Right lung (tissue), 5 donors: ENCODE data around the gene CD8B. TPM values are rescaled to one million over a fixed set of nuclear protein-coding genes. Genes with fewer than 3 reads are reported as not detected.
"Not testable (repeated sequence)": the region's sequence is repeated elsewhere in the genome, so short reads cannot be mapped to it uniquely, and the experiment has no call there.

Experiments used
- DNase-seq, 2 donors: peaks; one replicate each; pipeline ENCODE4 v3.0.0-alpha.2; 2013
- polyA plus RNA-seq, 5 donors: library from polyadenylated mRNA; unstranded; fragments of 120-200 nt; gene quantifications; one replicate each; pipeline versions ENCODE4 v1.2.1 to v1.2.3, GENCODE V29; 2013; ENCODE audit warnings: inconsistent platforms in 1 of 5, low replicate concordance in 1 of 5; ENCODE audit not compliant: insufficient read length in 5 of 5, insufficient read depth in 1 of 5

CD8B gene
- polyA plus RNA-seq, 5 donors, result 0.37 to 0.85 (median 0.56) TPM

- DNase-seq, result peak; percentile 26 to 44
Observed at GRCh38 chr2:86836915-86837695, 24.6 kb downstream of the CD8B start.

- not testable (repeated sequence) for DNase-seq
Observed at GRCh38 chr2:86835548-86835889, 26.2 kb downstream of the CD8B start.

- DNase-seq, result no peak
Observed at GRCh38 chr2:86833315-86833714, 28.4 kb downstream of the CD8B start.

GRCh38 chr2:86832334-86833096 is 29.2 kb downstream of the CD8B start:
- no peak for DNase-seq

- DNase-seq, result no peak
Observed at GRCh38 chr2:86831537-86831936, 30.1 kb downstream of the CD8B start.

- no peak for DNase-seq
Observed at GRCh38 chr2:86826951-86827350, 34.7 kb downstream of the CD8B start.

- DNase-seq, result no peak
Observed at GRCh38 chr2:86825693-86826381, 35.8 kb downstream of the CD8B start.

- DNase-seq, result no peak
Observed at GRCh38 chr2:86825036-86825692, 36.5 kb downstream of the CD8B start.

- no peak for DNase-seq
Observed at GRCh38 chr2:86822668-86823345, 38.9 kb downstream of the CD8B start.

GRCh38 chr2:86821842-86822241 is 39.8 kb downstream of the CD8B start:
- DNase-seq, result no peak

GRCh38 chr2:86821306-86821705 is 40.4 kb downstream of the CD8B start:
- no peak for DNase-seq

GRCh38 chr2:86818957-86819356 is 42.7 kb downstream of the CD8B start:
- no peak for DNase-seq

GRCh38 chr2:86818114-86818801 is 43.4 kb downstream of the CD8B start:
- DNase-seq, result no peak

GRCh38 chr2:86815611-86816010 is 46.1 kb downstream of the CD8B start:
- DNase-seq, result no peak

GRCh38 chr2:86809481-86810121 is 52.1 kb downstream of the CD8B start:
- no peak for DNase-seq

- DNase-seq, result peak; percentile 69 to 82
Observed at GRCh38 chr2:86808315-86809161, 53.1 kb downstream of the CD8B start.

GRCh38 chr2:86807468-86808275 is 54.0 kb downstream of the CD8B start:
- DNase-seq, result no peak

- DNase-seq, result no peak
Observed at GRCh38 chr2:86807133-86807467, 54.6 kb downstream of the CD8B start.
